ENCODE results near the gene MYBPHL.

DNA sequence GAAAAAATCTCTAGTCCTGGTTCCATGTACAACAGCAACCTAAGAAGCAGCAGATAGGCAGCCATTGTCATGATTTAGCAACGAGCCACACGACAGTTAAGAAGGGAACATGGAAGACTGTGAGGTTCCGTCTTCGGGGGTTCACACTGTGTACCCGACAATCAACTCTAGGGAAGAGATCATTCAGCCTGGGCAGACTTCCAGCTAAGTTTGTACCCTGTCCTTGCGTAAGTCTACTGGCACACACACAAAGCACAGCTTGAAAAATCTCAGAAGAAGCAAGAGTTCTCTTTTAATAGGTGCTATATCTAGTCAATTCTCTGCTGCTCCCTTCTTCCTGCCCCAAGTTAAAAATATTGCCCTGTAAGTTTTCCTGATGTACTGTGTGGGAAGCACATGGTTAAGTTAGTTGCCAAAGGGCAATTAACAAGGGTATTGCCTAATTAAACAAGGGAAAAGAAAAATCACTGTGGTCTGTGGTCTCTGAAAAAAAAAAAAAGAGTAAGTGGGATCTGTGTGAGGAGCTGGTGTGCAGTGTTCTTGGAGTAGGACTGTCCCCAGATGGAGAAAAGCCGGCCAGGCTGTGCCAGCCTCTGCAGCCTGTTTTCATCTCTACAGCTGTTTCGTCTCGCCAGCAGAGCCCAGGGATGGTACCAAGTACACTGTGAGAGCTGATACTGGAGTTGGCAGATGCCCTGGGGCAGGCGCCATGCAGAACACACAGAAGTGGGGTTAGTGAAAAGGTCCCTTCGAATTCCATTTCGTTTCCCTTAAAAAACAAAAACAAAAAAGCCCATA is 6.4 kb upstream of the MYBPHL start:
- TF ChIP-seq, protein P1, sequence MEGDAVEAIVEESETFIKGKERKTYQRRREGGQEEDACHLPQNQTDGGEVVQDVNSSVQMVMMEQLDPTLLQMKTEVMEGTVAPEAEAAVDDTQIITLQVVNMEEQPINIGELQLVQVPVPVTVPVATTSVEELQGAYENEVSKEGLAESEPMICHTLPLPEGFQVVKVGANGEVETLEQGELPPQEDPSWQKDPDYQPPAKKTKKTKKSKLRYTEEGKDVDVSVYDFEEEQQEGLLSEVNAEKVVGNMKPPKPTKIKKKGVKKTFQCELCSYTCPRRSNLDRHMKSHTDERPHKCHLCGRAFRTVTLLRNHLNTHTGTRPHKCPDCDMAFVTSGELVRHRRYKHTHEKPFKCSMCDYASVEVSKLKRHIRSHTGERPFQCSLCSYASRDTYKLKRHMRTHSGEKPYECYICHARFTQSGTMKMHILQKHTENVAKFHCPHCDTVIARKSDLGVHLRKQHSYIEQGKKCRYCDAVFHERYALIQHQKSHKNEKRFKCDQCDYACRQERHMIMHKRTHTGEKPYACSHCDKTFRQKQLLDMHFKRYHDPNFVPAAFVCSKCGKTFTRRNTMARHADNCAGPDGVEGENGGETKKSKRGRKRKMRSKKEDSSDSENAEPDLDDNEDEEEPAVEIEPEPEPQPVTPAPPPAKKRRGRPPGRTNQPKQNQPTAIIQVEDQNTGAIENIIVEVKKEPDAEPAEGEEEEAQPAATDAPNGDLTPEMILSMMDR (IDR thresholded peaks at IDR 0.05): no peak
- TF ChIP-seq NRF1 (IDR thresholded peaks at IDR 0.05; ENCODE audit: low read depth, low read length): no peak
- TF ChIP-seq RXRA (IDR thresholded peaks at IDR 0.05; ENCODE audit: borderline replicate concordance, low read depth): no peak
- TF ChIP-seq RCOR1 (IDR thresholded peaks at IDR 0.05; ENCODE audit: low read length): no peak
- TF ChIP-seq USF2 (IDR thresholded peaks at IDR 0.05; ENCODE audit: borderline replicate concordance, low read depth, low read length): no peak
- TF ChIP-seq SMC3 (IDR thresholded peaks at IDR 0.05; ENCODE audit: low read depth, low read length): no peak
- TF ChIP-seq POLR2AphosphoS5 (IDR thresholded peaks at IDR 0.05; ENCODE audit: low read depth, low read length): no peak
- no peak for TF ChIP-seq TAF1 (IDR thresholded peaks at IDR 0.05; ENCODE audit: borderline replicate concordance, low read depth, low read length)
- TF ChIP-seq RAD21 (IDR thresholded peaks at IDR 0.05; ENCODE audit: low read length): no peak
- TF ChIP-seq, protein P2, sequence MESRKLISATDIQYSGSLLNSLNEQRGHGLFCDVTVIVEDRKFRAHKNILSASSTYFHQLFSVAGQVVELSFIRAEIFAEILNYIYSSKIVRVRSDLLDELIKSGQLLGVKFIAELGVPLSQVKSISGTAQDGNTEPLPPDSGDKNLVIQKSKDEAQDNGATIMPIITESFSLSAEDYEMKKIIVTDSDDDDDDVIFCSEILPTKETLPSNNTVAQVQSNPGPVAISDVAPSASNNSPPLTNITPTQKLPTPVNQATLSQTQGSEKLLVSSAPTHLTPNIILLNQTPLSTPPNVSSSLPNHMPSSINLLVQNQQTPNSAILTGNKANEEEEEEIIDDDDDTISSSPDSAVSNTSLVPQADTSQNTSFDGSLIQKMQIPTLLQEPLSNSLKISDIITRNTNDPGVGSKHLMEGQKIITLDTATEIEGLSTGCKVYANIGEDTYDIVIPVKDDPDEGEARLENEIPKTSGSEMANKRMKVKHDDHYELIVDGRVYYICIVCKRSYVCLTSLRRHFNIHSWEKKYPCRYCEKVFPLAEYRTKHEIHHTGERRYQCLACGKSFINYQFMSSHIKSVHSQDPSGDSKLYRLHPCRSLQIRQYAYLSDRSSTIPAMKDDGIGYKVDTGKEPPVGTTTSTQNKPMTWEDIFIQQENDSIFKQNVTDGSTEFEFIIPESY (IDR thresholded peaks at IDR 0.05; ENCODE audit: borderline replicate concordance, low read depth): no peak
- no peak for TF ChIP-seq TCF12 (IDR thresholded peaks at IDR 0.05)
